SJCRH30 (cell line): Measurements from ENCODE around the gene TSHZ3. TPM values are rescaled to one million over a fixed set of nuclear protein-coding genes. Genes with fewer than 3 reads are reported as not detected.

Experiments used
- DNase-seq, 2 experiments: peaks; one replicate each; pipeline ENCODE4 v3.0.0-alpha.2; 2015 to 2020
- H3K27ac ChIP-seq: fragments of 250-450 bp; sonication (Bioruptor Pico); 2 replicates; pipeline ENCODE4 v1.5.1; 2020; ENCODE audit warnings: mild to moderate bottlenecking, moderate library complexity
- H3K27me3 ChIP-seq: fragments of 250-450 bp; sonication (Bioruptor Pico); 2 replicates; pipeline ENCODE4 v1.5.1; 2020; ENCODE audit warnings: mild to moderate bottlenecking, moderate library complexity
- H3K36me3 ChIP-seq: fragments of 250-450 bp; sonication (Bioruptor Pico); 2 replicates; pipeline ENCODE4 v1.5.1; 2020; ENCODE audit warnings: mild to moderate bottlenecking, moderate library complexity
- H3K4me1 ChIP-seq: fragments of 250-450 bp; sonication (Bioruptor Pico); 2 replicates; pipeline ENCODE4 v1.5.1; 2020; ENCODE audit warnings: mild to moderate bottlenecking, moderate library complexity
- H3K4me3 ChIP-seq: fragments of 250-450 bp; sonication (Bioruptor Pico); 2 replicates; pipeline ENCODE4 v1.5.1; 2020; ENCODE audit warnings: mild to moderate bottlenecking, moderate library complexity
- H3K9me3 ChIP-seq: fragments of 250-450 bp; sonication (Bioruptor Pico); replicated peaks from 2 replicates; pipeline ENCODE4 v1.5.1; 2020; ENCODE audit warnings: mild to moderate bottlenecking, moderate library complexity
- total RNA-seq: library from RNA; depleted of rRNA; stranded (reverse); fragments of >200 nt; shearing (Covaris generic); gene quantifications from 2 replicates; pipeline ENCODE4 v1.2.3, GENCODE V29; 2014

TSHZ3 gene
- total RNA-seq, 1 experiment from 2014 or later, result 55.3 TPM

DNA sequence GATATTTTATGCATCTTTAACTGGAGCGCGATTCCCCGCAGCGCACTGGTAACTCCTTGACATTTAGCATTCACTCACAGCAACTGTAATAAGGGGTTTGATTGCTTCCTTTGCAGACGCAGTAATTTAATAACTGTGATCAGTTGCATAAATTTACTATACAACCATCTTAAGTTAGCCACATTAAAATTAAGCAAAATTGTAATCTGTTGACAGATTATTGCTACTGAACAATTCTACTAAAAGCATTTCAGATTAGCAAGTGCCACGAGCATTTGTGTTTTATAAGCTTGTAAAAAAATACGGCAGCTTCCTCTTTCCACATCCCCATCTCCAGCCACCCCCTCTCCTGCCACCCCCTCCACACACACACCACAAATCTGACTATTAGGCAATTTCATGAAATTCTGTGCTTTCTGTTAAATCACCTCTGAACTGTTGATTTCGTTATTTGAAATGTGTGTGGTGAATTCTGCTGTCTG is 44.4 kb downstream of the TSHZ3 start:
- H3K9me3 ChIP-seq, result no peaks in the 10 kb centered on the region
- H3K4me3 ChIP-seq, result no peak overlapping the region
- no peak for DNase-seq
- H3K4me1 ChIP-seq, result peaks cover 34% of the 10 kb centered on the region
- H3K36me3 ChIP-seq, result peaks cover 61% of the 10 kb centered on the region
- no peak overlapping the region for H3K27ac ChIP-seq
- no peaks in the 10 kb centered on the region for H3K27me3 ChIP-seq

DNA sequence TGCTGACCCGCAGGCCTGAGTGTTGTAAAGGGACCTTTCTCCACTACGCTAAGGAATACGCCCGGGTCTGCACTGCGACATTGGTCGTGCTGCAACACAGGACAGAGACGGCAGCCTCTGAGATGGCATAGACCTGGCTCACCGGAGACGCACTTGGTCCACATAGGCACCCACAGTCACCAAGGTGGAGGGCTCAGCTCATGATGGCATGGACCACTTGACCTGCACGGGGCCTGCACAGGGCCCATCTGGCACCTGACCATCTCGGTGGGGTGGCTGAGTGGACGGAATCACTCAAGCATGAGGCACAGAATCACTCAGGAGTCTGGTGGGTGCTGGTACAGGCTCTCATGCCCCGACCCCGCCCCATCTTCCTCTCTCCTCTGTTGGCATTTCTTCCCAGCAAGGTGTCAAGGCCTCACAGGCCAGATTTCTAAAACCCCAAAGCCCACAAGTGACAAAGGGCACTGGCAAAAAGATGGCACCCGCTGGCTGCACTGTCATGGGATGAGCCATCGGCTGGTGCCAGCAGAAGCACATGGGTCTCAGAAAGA is 45.9 kb downstream of the TSHZ3 start:
- peaks cover 65% of the 10 kb centered on the region for H3K36me3 ChIP-seq
- no peak overlapping the region for H3K27ac ChIP-seq
- H3K4me3 ChIP-seq, result no peak overlapping the region
- no peaks in the 10 kb centered on the region for H3K9me3 ChIP-seq
- no peaks in the 10 kb centered on the region for H3K27me3 ChIP-seq
- peaks cover 34% of the 10 kb centered on the region for H3K4me1 ChIP-seq
- DNase-seq, result no peak

DNA sequence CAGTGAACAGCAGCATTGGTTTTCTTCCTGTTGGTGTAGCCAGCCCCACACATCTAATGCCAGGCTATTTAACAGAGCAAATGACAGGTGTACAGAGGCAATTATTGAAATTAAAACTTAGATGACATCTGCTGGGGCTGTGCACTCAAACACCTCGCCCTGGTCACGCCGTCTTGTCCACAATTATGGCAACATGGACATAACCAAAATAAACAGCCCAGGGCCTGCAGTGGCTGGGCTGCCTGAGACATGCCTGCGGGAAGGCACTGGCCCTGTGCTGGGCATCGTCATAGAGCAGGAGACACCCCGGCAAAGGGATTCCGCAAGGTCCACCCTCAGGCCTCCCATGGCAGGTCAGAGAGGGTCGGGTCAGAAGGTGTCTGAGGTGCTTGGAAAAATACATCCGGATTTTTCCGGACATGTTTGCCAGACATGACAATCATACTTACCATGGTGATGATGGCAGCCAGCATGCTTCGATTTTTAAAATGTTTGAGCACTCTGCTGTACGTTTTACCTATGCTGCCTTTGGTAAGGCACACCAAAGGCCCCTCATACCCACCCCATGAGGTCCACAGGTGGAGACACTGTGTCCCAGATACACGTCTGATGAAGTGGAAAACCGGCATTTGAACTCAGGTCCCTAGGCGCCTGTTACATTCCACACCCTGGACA is 47.8 kb downstream of the TSHZ3 start:
- H3K27me3 ChIP-seq, result no peaks in the 10 kb centered on the region
- no peaks in the 10 kb centered on the region for H3K9me3 ChIP-seq
- peaks cover 63% of the 10 kb centered on the region for H3K36me3 ChIP-seq
- no peak overlapping the region for H3K4me3 ChIP-seq
- peaks cover 31% of the 10 kb centered on the region for H3K4me1 ChIP-seq
- H3K27ac ChIP-seq, result peak overlapping the region; percentile 49
- peak; percentile 58 to 64 for DNase-seq

DNA sequence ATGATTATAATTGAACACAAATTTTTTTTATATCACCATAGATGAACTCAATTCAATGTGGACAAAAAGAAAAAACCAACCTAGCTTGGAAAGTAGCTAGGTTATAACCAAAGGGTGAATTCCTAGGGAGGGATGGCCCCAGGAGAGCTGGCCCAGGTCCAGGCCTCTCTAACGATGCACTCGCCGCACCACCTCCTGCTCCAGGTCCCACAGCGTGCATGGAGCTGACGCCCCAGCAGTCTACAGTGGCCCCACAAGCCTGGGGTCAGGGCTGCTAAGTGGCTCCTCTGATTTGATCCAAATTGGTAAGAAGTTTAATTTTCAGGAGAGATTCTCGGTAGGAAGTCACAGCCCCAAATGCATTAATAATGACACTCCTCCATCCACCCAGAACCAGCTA is 48.8 kb downstream of the TSHZ3 start:
- no peaks in the 10 kb centered on the region for H3K27me3 ChIP-seq
- H3K36me3 ChIP-seq, result peaks cover 62% of the 10 kb centered on the region
- H3K4me3 ChIP-seq, result no peak overlapping the region
- peaks cover 31% of the 10 kb centered on the region for H3K4me1 ChIP-seq
- DNase-seq, result no peak
- H3K9me3 ChIP-seq, result no peaks in the 10 kb centered on the region
- no peak overlapping the region for H3K27ac ChIP-seq

DNA sequence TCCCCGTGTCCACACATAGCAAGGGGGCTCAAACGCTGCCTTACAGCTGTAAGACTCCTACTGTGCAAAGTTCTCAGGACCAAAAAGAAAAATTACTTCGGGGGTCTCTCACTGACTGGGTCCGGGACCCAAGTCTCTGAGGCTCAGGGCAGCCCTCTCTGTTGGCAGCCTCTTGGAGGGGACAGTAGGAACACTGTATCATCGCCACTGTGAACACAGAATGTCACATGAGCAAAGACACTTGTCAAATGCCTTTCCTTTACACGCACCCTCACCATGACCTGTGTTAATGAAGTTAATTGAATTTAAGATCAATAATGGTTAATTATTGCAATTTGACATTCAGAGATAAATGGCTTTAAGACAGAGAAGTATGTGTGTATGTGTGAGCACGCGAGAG is 49.6 kb downstream of the TSHZ3 start:
- Histone ChIP-seq H3K27ac (no peak overlapping the region), H3K36me3 (peaks cover 63% of the 10 kb centered on the region), H3K27me3 (no peaks in the 10 kb centered on the region), H3K4me1 (peaks cover 31% of the 10 kb centered on the region), H3K9me3 (no peaks in the 10 kb centered on the region), H3K4me3 (no peak overlapping the region)
- no peak for DNase-seq

DNA sequence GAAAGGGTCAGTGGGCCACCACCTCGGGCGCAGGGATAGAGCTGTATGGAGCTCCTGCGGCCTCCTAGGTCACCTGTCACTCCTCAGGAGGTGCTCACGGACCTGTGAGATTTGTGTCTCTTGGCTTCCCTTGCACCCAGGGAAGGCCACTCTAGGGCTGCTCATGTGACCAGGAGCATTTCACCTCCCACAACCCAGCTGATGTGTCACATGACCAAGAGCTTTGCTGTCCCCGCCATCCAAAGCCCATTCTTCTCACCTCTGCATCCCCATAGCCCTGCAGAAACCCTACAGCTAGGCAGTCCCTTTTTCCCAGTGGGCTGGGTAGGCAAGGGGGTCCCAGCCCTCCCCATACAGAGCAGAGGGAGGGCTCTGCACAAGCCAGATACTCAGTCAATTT is 51.2 kb downstream of the TSHZ3 start:
- Histone ChIP-seq H3K4me3 (no peak overlapping the region), H3K27ac (no peak overlapping the region), H3K36me3 (peaks cover 66% of the 10 kb centered on the region), H3K9me3 (no peaks in the 10 kb centered on the region), H3K4me1 (peaks cover 25% of the 10 kb centered on the region), H3K27me3 (no peaks in the 10 kb centered on the region)
- no peak for DNase-seq

DNA sequence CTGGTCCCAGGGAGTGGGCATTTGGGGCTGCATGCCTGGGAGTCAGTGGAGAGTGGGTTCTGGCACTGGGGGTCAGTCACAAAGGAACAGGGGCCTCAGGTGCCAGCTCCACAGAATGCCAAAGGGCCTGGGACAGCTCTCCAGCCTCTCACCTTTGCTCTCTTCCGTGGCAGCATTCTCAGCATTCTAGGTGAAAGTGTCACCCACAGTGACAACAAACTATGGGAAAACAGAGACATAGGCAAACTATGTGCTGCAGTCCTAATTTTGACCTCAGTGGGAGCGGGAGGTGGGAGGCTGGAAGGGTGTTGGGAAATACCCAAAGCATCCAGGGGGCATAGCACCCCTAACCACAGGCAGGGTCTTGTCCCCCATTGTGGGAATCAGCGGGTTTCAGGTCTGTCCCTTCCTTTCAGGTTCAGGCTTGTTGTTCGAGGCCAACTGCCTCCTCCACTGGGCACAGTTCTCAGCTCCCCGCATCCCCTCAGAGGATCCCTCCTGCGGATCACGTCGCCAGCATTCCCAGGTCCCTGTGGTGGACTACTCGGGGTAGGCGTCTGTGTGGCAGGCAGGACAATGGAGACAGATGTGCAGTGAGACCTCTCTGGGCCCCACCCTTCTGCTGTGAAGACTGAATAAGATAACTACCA is 52.4 kb downstream of the TSHZ3 start:
- Histone ChIP-seq H3K27me3 (no peaks in the 10 kb centered on the region), H3K4me3 (no peak overlapping the region), H3K4me1 (peaks cover 16% of the 10 kb centered on the region), H3K36me3 (peaks cover 58% of the 10 kb centered on the region), H3K9me3 (no peaks in the 10 kb centered on the region), H3K27ac (no peak overlapping the region)
- DNase-seq, result no peak

DNA sequence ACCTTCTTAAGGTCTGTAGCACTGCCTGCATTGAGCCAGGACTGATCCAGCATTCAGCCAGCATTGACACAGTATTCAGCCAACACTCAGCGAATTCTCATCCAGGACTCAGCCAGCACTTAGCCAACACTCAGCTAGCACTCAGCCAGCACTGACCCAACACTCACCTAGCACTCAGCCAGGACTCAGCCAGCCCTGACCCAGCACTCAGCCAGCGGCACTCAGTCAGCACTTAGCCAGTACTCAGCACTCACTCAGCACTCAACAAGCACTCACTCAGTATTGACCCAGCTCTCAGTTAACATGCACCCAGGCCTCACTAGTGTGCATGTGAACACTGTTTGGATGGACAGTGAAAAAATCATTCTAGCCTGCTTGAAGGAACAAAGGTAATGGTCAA is 55.0 kb downstream of the TSHZ3 start:
- no peaks in the 10 kb centered on the region for H3K27me3 ChIP-seq
- peaks cover 70% of the 10 kb centered on the region for H3K36me3 ChIP-seq
- H3K4me1 ChIP-seq, result peaks cover 19% of the 10 kb centered on the region; the same call in 1 of the 2 replicates
- H3K9me3 ChIP-seq, result no peaks in the 10 kb centered on the region
- no peak overlapping the region for H3K27ac ChIP-seq
- DNase-seq, result no peak
- no peak overlapping the region for H3K4me3 ChIP-seq

DNA sequence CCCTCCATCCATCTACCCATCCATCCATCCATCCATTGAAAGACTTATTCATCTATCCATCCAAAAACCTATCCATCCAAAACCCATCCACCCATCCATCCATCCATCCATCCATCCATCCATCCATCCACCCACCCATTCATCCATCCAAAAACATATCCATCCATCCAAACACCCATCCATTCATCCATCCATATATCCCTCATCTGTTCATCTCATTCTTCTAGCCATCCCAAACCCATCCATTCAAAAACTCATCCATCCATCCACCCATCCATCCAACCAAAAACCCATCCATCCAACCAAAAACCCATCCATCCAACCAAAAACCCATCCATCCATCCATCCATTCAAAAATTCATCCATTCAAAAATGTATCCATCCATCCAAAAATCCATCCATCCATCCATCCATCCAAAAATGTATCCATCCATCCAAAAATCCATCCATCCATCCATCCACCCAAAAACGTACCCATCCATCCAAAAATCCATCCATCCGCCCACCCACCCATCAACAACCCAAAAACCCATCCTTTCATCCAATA is 56.5 kb downstream of the TSHZ3 start:
- no peak for DNase-seq

DNA sequence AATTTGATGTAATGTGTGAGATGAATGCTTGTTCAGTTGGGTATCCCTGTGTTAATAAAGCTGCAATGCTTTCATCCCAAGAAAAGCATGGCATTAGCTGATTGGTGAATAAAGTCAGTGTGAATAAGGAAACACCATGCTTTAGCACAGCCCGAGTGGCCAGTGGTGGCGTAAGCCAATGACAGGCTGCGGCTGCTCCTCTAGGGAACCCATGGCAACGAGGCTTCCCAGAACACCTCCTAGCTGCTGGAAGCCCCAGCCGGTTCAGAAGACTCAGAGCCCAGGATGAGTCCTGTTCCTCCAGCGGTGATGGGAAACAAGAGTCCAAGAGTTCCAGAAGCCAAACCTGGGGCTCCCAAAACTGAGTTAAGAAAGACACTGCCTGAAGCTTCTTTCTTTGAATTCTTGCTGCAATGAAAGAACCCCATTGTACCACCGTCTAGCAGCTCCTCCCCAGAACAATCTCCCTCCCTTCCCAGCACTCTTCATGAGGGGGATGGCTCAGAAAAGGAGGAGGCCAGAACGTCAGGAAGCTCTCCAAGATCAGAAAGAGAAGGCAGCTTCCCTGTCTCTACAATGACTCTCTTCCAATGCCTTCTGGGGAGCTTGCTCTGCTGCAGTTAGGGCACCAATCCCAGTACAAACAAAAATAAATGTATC is 58.2 kb downstream of the TSHZ3 start:
- Histone ChIP-seq H3K9me3 (no peaks in the 10 kb centered on the region), H3K4me1 (peaks cover 28% of the 10 kb centered on the region), H3K27me3 (no peaks in the 10 kb centered on the region), H3K36me3 (peaks cover 55% of the 10 kb centered on the region), H3K4me3 (no peak overlapping the region), H3K27ac (no peak overlapping the region)
- DNase-seq, result no peak

More for the DNA sequence above, 56.5 kb downstream of the TSHZ3 start:
- H3K9me3 ChIP-seq, result no peaks in the 10 kb centered on the region
- peaks cover 69% of the 10 kb centered on the region for H3K36me3 ChIP-seq
- no peaks in the 10 kb centered on the region for H3K27me3 ChIP-seq
- peaks cover 19% of the 10 kb centered on the region; the same call in 1 of the 2 replicates for H3K4me1 ChIP-seq
- no peak overlapping the region for H3K4me3 ChIP-seq
- no peak overlapping the region for H3K27ac ChIP-seq

DNA sequence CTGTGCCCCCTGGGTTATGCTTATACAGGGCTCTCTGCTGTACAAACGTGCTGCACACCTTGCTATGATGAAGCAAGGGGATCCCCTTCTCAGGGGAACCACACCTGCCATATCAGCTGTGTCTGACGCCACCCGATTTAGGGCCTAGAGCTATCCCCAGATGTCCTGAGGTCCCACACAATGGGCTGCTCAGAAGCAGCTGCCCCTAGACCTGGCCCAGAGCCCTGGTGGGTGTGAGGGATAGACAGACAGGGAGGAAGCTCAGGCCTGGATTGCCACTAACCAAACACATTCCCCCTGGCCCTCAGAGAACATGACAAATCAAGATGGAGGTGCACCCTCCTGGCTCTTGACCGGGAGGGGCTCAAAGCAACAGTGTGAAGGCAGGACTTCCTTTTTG is 59.3 kb downstream of the TSHZ3 start:
- Histone ChIP-seq H3K27me3 (no peaks in the 10 kb centered on the region), H3K27ac (no peak overlapping the region), H3K4me3 (no peak overlapping the region), H3K36me3 (peaks cover 44% of the 10 kb centered on the region), H3K4me1 (peaks cover 35% of the 10 kb centered on the region), H3K9me3 (no peaks in the 10 kb centered on the region)
- DNase-seq, result peak; percentile 24 to 42

DNA sequence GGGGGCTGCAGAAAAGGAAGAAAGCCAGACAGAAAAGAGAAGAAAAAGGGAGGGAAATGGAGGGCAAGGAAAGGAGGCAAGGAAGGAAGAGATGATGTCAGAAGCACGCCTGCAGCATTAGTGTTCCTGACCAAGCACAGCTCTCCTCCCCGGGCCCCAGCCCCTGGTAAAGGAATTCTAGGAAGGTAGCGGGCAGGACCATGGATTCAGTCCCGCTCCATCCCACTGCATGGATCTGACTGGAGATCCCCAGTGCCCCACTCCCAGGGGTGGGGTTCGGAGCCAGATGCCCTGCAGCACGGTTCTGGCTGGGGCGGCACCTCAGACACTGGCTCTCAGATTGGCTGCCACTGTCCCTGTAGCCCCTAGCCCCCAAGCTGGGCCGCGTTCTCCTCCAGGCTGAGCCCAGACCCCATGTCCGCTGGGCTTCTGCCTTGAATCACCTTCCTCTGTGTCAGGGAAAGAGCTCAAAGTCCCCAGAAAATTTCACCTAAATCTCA is 59.8 kb downstream of the TSHZ3 start:
- Histone ChIP-seq H3K9me3 (no peaks in the 10 kb centered on the region), H3K4me3 (no peak overlapping the region), H3K4me1 (peaks cover 41% of the 10 kb centered on the region), H3K36me3 (peaks cover 39% of the 10 kb centered on the region), H3K27ac (no peak overlapping the region), H3K27me3 (no peaks in the 10 kb centered on the region)
- no peak for DNase-seq

DNA sequence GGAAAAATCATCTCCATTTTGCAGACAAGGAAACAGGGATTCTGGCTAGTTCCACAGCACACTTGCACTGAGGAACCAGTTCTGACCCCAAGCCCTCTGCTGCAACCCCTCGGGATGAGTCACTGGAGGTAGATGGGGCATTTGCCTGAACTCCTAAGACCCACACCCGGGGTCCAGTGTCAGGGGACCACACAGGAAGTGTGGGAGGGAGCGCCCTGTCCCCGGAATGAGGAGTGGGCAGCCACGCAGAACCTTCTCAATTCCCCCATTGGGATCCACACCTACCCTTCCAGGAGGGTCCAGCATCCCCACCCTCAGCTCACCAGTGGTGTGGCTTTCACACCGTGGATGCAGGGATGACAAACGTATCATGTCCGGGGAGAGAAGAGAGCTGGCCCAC is 62.7 kb downstream of the TSHZ3 start:
- peaks cover 41% of the 10 kb centered on the region for H3K4me1 ChIP-seq
- H3K36me3 ChIP-seq, result peaks cover 35% of the 10 kb centered on the region
- peak overlapping the region; percentile 50 for H3K27ac ChIP-seq
- no peaks in the 10 kb centered on the region for H3K27me3 ChIP-seq
- no peak overlapping the region for H3K4me3 ChIP-seq
- H3K9me3 ChIP-seq, result no peaks in the 10 kb centered on the region
- peak in 1 of 2 experiments; percentile 35 for DNase-seq

DNA sequence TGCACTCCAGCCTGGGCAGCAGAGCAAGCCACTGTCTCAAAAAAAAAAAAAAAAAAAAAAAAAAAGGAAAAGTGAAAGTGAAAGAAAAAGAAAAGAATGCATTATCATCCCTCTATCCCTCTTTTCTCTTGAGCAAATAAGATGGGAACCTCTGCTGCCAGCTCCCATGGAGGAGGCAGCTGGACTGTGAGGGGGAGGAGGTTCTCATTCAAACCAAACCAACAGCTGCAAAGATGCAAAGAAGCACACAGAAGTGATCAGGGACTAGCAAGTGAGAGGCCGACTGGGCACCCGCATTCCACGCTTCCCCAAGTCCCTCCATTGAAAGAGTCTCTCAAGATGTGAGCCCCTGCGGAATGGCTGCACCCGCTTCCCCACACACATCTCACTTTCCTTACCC is 63.5 kb downstream of the TSHZ3 start:
- Histone ChIP-seq H3K4me3 (no peak overlapping the region), H3K27ac (peak overlapping the region; percentile 50), H3K4me1 (peaks cover 35% of the 10 kb centered on the region), H3K27me3 (no peaks in the 10 kb centered on the region), H3K9me3 (no peaks in the 10 kb centered on the region), H3K36me3 (peaks cover 31% of the 10 kb centered on the region)
- DNase-seq, result peak; percentile 90 to 96

DNA sequence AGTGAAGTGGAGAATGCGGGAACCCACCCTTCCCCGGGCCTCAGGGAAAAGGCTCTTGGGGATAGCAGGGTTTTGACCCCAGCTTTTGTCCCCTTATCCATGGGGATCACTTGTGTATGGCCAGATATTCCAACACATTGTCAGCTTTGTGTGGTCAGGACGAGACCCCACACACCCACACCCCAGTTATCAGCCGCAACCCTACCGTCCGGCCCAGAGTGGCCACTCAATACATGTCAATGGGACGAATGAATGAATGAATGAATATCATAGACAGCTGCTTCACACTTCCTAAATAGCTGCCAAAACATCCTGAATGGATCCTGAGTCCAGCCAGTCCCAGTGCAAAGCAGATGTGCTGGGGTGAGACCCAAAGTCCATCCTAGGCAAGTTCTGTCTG is 64.6 kb downstream of the TSHZ3 start:
- Histone ChIP-seq H3K4me1 (peaks cover 28% of the 10 kb centered on the region), H3K36me3 (peaks cover 31% of the 10 kb centered on the region), H3K27me3 (no peaks in the 10 kb centered on the region), H3K9me3 (no peaks in the 10 kb centered on the region), H3K27ac (no peak overlapping the region), H3K4me3 (no peak overlapping the region)
- no peak for DNase-seq
